ENCODE results near the gene SCN5A.

Gene SCN5A

DNA sequence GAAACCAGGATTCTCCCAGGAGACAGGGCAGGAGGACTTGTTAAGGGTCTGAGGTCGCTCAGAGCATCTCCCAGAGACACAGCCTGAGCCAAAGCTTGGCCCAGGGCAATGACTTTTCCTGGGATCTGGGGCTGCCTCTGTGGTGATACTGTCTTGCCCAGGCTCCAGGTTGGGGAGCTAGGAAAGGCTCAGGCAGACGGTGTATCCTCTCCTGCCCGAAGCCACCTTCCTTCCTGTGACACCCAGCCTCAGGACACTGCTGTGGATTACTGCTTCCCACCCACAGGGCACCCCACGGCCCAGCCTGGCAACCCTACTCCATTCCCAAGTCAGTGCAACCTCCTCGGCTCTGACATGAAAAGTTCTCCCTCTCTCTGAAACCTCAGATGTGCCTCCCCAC is 31.9 kb downstream of the SCN5A start:
- no peak overlapping the region for H3K4me3 ChIP-seq (ENCODE audit: low read depth, low read length)
- DNase-seq (ENCODE audit: low read depth): no peak
- TF ChIP-seq, protein P1, sequence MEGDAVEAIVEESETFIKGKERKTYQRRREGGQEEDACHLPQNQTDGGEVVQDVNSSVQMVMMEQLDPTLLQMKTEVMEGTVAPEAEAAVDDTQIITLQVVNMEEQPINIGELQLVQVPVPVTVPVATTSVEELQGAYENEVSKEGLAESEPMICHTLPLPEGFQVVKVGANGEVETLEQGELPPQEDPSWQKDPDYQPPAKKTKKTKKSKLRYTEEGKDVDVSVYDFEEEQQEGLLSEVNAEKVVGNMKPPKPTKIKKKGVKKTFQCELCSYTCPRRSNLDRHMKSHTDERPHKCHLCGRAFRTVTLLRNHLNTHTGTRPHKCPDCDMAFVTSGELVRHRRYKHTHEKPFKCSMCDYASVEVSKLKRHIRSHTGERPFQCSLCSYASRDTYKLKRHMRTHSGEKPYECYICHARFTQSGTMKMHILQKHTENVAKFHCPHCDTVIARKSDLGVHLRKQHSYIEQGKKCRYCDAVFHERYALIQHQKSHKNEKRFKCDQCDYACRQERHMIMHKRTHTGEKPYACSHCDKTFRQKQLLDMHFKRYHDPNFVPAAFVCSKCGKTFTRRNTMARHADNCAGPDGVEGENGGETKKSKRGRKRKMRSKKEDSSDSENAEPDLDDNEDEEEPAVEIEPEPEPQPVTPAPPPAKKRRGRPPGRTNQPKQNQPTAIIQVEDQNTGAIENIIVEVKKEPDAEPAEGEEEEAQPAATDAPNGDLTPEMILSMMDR (IDR thresholded peaks at IDR 0.05; ENCODE audit: low read depth, low read length, missing control alignments): no peak

DNA sequence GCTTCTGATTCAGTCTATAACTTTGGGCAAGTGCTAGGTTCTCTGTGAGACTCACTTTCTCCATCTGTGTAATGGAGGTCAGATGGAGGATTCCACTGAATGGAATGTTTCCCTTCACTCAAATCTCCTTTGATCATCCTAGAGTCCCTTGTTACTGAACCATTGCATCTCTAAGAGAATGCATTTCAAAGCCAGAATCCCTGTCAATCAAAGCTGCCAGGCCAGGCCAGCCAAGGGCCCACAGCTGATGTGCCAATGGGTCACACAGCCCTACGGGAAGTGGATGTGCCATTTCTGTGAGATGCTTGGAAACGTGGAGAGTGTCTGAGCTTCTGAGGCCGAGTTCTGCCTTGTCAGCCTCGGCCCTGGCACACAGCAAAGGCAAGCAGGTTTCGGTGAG is 32.4 kb downstream of the SCN5A start:
- TF ChIP-seq, protein P1 (IDR thresholded peaks at IDR 0.05; ENCODE audit: low read depth, low read length, missing control alignments): no peak
- no peak overlapping the region for H3K4me3 ChIP-seq (ENCODE audit: low read depth, low read length)
- DNase-seq (ENCODE audit: low read depth): no peak

DNA sequence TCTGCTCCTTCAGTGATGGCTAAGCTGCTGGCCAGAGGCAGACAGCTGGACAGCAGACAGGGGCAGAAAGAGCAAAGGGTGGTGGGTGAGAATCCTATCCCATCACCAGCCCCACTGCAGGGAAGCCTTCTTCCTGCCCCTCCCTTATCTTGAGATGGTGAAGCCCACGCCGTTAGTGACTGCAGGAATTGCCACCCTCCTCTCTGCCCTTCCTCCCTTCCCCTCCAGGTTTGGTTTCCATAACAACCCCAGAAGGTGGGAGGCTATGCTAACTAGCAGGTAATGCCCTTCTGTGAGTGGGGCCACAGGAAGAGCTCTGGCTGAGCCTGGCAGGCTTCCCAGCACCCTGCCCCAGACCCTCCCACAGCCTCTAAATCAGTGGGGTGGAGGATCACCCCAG is 32.8 kb downstream of the SCN5A start:
- TF ChIP-seq, protein P1 (IDR thresholded peaks at IDR 0.05; ENCODE audit: low read depth, low read length, missing control alignments): no peak
- DNase-seq (ENCODE audit: low read depth): no peak
- H3K4me3 ChIP-seq (ENCODE audit: low read depth, low read length): no peak overlapping the region

DNA sequence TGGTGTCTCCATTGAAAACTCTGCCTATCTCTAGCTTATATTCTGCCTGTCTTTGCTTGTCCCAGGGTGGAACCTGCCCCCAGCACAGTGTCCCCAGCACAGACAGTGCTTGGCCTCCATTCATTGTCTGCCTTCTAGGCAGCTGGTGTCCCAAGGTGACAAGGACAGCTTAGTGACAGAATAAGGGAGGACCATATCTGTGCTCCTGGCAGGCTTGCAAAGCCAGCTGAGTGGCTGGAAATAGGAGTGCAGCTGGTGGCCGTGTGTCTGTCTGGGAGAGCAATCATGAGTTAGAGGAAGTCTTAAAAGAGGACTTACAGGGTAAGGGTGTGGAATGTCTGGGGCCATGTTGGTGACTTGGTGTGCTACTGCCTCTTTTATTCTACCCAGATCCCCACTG is 33.4 kb downstream of the SCN5A start:
- TF ChIP-seq, protein P1 (IDR thresholded peaks at IDR 0.05; ENCODE audit: low read depth, low read length, missing control alignments): no peak
- H3K4me3 ChIP-seq (ENCODE audit: low read depth, low read length): no peak overlapping the region
- no peak for DNase-seq (ENCODE audit: low read depth)

DNA sequence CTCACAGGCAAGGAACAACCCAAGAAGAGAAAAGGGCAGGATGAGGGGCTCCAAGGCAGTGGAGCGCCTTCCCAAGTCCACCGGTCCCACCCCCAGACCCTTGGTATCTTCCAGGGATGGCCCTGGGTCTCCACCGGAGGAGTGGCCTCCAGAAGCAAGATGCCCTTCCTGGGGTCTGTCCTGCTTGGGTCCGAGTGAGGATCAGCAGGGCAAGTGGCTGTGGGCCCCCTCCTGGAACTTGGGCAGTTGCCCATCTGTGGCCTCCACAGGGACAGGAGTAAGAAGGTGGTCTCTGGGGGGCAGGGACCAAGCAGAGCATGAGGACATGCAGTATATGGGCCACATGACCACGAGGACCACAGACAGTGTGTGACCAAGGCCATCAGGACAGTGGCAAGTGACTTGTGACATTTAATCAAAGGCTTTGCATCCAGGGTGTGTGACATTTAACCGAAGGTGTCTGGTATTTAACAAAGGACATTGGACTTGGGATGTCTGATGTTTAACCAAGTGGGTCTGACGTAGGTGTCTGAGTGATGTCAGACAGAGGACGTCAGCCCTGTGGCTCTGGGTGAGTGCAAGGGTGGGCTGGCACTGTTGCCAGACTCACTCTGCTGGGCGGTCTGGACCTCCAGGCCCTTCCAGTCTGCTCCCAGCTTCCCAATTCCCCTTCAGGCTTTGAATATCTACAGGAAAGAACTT is 34.7 kb downstream of the SCN5A start:
- TF ChIP-seq, protein P1 (IDR thresholded peaks at IDR 0.05; ENCODE audit: low read depth, low read length, missing control alignments): no peak
- no peak for DNase-seq (ENCODE audit: low read depth)
- H3K4me3 ChIP-seq (ENCODE audit: low read depth, low read length): no peak overlapping the region

DNA sequence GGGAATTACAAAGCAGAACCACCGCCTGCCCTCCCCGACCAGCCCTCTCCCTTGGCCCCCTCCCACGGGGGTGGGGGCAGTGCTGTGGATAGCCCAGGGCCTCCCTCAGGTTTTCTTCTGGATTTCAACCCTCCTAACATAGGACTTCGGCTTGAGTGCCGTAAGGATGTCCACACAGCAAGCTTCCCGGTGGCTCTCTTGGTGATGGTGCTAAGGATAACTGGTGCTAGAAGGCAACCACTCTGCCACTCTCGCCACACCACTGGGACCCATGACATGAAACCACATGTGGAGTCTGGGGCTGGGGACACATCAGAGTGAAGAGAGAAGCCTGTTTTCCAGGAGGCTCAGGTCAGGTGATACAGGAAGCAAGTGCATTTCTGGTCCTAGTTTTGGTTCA is 35.4 kb downstream of the SCN5A start:
- TF ChIP-seq, protein P1 (IDR thresholded peaks at IDR 0.05; ENCODE audit: low read depth, low read length, missing control alignments): no peak
- H3K4me3 ChIP-seq (ENCODE audit: low read depth, low read length): no peak overlapping the region
- no peak for DNase-seq (ENCODE audit: low read depth)

DNA sequence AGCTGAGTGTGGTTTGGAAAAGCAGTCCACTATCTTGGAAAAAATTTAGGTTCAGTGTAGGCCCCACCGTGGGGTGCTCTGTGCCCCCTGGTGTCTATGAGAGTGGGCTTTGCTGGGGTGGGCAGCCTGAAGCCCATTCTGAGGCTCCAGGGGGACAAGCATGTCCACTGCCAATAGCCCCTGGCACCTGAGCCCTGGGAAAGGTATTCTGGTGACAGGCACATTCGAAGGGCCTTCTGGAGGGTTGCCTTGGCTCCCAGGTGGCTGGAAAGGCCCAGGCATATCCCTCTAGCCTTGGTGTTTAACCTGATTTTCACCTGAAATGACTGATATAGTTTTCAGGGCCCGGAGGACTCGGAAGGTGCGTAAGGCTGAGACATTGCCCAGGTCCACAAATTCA is 36.1 kb downstream of the SCN5A start:
- H3K4me3 ChIP-seq (ENCODE audit: low read depth, low read length): no peak overlapping the region
- TF ChIP-seq, protein P1 (IDR thresholded peaks at IDR 0.05; ENCODE audit: low read depth, low read length, missing control alignments): no peak
- DNase-seq (ENCODE audit: low read depth): no peak
